Ovary (tissue), 9 donors: ENCODE data around the gene TECPR2. TPM values are rescaled to one million over a fixed set of nuclear protein-coding genes. Genes with fewer than 3 reads are reported as not detected.

ENCODE experiments used
- DNase-seq, 5 donors: peaks; one replicate each; pipeline ENCODE4 v3.0.0-alpha.2; 2019 to 2020
- H3K27ac ChIP-seq, 2 donors: fragments of 200-600 bp; one replicate each; pipeline versions ENCODE4 v1.5.1 to v1.8.0; 2019 to 2022
- H3K27me3 ChIP-seq: fragments of 200-600 bp; one replicate; pipeline ENCODE4 v1.8.0; 2022
- H3K36me3 ChIP-seq: fragments of 200-600 bp; sonication (generic); one replicate; pipeline ENCODE4 v1.5.1; 2019
- H3K4me1 ChIP-seq: one replicate; pipeline ENCODE4 v1.8.1; 2013; ENCODE audit warnings: mild to moderate bottlenecking, moderate library complexity; ENCODE audit not compliant: insufficient read depth
- H3K4me3 ChIP-seq: fragments of 200-600 bp; sonication (generic); one replicate; pipeline ENCODE4 v1.5.1; 2017
- H3K9me3 ChIP-seq, 2 donors: fragments of 200-600 bp in 1 of 2; sonication (generic) in 1 of 2; one replicate each; pipeline versions ENCODE4 v1.5.1 to v1.8.1; 2013 to 2019; ENCODE audit warnings: mild to moderate bottlenecking in 1 of 2, moderate library complexity in 1 of 2
- EP300 ChIP-seq: sonication (generic); formaldehyde crosslinking; IDR thresholded peaks from one replicate; pipeline ENCODE4 v1.6.1; 2017; ENCODE audit warnings: antibody characterized with exemption
- POLR2A ChIP-seq: fragments of 450-650 bp; IDR thresholded peaks from one replicate; pipeline ENCODE4 v1.6.1; 2017; ENCODE audit warnings: antibody characterized with exemption, mild to moderate bottlenecking, moderate library complexity
- WGBS, 3 donors: extraction: QIAGEN DNeasy Blood & Tissue Kit in 1 of 3; methylation state at CpG; one replicate each; pipeline versions ENCODE4 v1.1.5 to v1.1.7; 2013 to 2017; 5-methylcytosine and 5-hydroxymethylcytosine counted together
- intact Hi-C, 4 donors: fragments of 100-400 bp; cut with DNase I; formaldehyde crosslinking; loops; one replicate each; pipeline versions ENCODE4 v1.11.0 to v1.15.1; 2022 to 2023
- polyA plus RNA-seq, 2 donors: library from polyadenylated mRNA; stranded (reverse); fragments of 200-250 nt in 1 of 2; fragments of 350-450 nt in 1 of 2; fragmentation: Illumina TruSeq in 1 of 2; extraction: RNeasy Lipid Tissue Mini Kit (QIAGEN cat#74804) in 1 of 2; gene quantifications; one replicate each; pipeline ENCODE4 v1.2.3, GENCODE V29; 2013 to 2014
- total RNA-seq, 7 donors: library from RNA; depleted of rRNA in 2 of 7; stranded (reverse); fragments of >200 nt in 2 of 7; fragmentation: NEBNext Ultra II Directional in 3 of 7; extraction: Animal tissue kit (Norgen Biotek cat#: 25700) in 3 of 7; gene quantifications; one replicate each; pipeline versions ENCODE4 v1.1.0 to v1.2.4, GENCODE V29; 2016 to 2023
- TF ChIP-seq, protein P1 (sequence below), 3 donors: fragments of 450-650 bp in 2 of 3; fragments of 200-600 bp in 1 of 3; IDR thresholded peaks; one replicate each; pipeline versions ENCODE4 v1.5.1 to v1.8.0; 2016 to 2022; ENCODE audit warnings: antibody characterized with exemption in 3 of 3, mild to moderate bottlenecking in 1 of 3
- donor health status: DM: no; HTN: no; CAD: no; lungs with moderate emphysema.
- donor health status: DM: no; HTN: no; CAD: no.
- donor health status: Bipolar disorder and iron deficiency.
- donor health status: DM: yes; HTN: yes; CAD: no.
- donor health status: DM: no; HTN: no; CAD: no.
- donor health status: DM: yes; HTN: yes; CAD: no.

The TECPR2 gene
- total and polyA plus RNA-seq, 9 donors: 8.6 to 29.3 (median 25.8) TPM

DNA sequence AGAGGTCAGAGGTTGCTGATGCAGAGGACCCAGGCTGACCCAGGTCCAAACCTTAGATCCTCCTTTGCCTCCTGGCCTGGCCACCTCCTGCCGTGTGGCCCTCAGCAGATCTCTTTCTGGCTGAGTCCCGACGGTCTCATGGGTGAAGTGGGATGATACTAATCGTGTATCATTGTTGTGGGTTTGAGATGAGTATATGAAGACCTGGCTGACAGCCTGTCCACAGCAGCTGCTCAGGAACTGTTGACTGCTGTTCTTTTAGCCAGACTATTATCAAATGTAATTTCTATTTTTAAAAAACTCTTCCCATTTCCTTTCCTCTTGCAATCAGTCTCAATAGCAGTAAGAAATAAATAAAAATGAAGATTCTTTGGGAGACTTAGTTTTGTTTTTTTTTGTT, 101.3 kb downstream of the TECPR2 start:
- WGBS, 3 donors: 82 to 98% (median 88%) methylated on average over 4 of the region's 4 CpGs
- no peak overlapping the region for H3K27ac ChIP-seq
- no peak for DNase-seq

DNA sequence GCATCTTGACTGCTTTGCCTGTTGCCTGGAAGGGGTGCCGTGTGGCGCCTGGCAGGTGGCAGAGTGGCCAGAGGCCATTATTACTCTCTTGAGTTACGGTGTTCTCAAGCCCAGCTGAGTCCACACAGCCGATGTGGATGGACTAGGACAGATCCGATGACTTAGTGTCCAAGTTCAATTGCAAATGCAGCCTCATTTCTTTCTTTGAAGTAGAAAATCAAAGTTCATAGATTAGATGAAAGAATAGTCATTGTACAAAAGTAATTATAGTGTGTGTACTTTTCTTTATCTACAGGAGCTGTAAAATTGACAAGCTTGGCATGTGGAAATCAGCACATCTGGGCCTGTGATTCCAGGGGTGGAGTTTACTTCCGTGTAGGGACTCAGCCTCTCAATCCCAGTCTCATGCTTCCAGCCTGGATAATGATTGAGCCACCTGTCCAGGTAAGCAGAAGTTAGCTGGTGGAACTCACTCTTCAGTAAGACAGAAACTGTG, 102.2 kb downstream of the TECPR2 start:
- 90 to 93% (median 90%) methylated on average over 6 of the region's 6 CpGs for WGBS, 3 donors
- H3K27ac ChIP-seq: no peak overlapping the region
- no peaks in the 10 kb centered on the region for H3K4me1 ChIP-seq
- intact Hi-C loops: no loop called here
- no peaks in the 10 kb centered on the region for H3K36me3 ChIP-seq
- H3K27me3 ChIP-seq: no peaks in the 10 kb centered on the region
- H3K4me3 ChIP-seq: no peak overlapping the region
- no peaks in the 10 kb centered on the region for H3K9me3 ChIP-seq
- no peak for DNase-seq
- TF ChIP-seq, protein P1, sequence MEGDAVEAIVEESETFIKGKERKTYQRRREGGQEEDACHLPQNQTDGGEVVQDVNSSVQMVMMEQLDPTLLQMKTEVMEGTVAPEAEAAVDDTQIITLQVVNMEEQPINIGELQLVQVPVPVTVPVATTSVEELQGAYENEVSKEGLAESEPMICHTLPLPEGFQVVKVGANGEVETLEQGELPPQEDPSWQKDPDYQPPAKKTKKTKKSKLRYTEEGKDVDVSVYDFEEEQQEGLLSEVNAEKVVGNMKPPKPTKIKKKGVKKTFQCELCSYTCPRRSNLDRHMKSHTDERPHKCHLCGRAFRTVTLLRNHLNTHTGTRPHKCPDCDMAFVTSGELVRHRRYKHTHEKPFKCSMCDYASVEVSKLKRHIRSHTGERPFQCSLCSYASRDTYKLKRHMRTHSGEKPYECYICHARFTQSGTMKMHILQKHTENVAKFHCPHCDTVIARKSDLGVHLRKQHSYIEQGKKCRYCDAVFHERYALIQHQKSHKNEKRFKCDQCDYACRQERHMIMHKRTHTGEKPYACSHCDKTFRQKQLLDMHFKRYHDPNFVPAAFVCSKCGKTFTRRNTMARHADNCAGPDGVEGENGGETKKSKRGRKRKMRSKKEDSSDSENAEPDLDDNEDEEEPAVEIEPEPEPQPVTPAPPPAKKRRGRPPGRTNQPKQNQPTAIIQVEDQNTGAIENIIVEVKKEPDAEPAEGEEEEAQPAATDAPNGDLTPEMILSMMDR (IDR thresholded peaks at IDR 0.05): no peak
- no peak for TF ChIP-seq POLR2A
- no peak for TF ChIP-seq EP300

More for the DNA sequence above, 101.3 kb downstream of the TECPR2 start:
- no peaks in the 10 kb centered on the region for H3K36me3 ChIP-seq
- no peak for TF ChIP-seq EP300
- TF ChIP-seq, protein P1 (IDR thresholded peaks at IDR 0.05): no peak
- no peak for TF ChIP-seq POLR2A
- intact Hi-C loops: no loop called here
- H3K4me3 ChIP-seq: no peak overlapping the region
- H3K4me1 ChIP-seq: no peaks in the 10 kb centered on the region
- H3K27me3 ChIP-seq: no peaks in the 10 kb centered on the region
- no peaks in the 10 kb centered on the region for H3K9me3 ChIP-seq

- intact Hi-C loops: no loop called here
- no peaks in the 10 kb centered on the region for H3K9me3 ChIP-seq
- WGBS, 3 donors: 97 to 98% (median 97%) methylated on average over 1 of the region's 1 CpG
- H3K36me3 ChIP-seq: no peaks in the 10 kb centered on the region
- H3K27me3 ChIP-seq: no peaks in the 10 kb centered on the region
- TF ChIP-seq EP300: no peak
- no peak for TF ChIP-seq POLR2A
- TF ChIP-seq, protein P1 (IDR thresholded peaks at IDR 0.05): no peak
- peaks cover 5% of the 10 kb centered on the region for H3K4me1 ChIP-seq
- H3K27ac ChIP-seq: no peak overlapping the region
- DNase-seq: no peak
- no peak overlapping the region for H3K4me3 ChIP-seq
These were observed 106.5 kb downstream of the TECPR2 start for GRCh38 chr14:102469261-102469660.

- intact Hi-C loops: no loop called here
- TF ChIP-seq POLR2A (no peak), EP300 (no peak)
- TF ChIP-seq, protein P1 (IDR thresholded peaks at IDR 0.05): no peak
- no peaks in the 10 kb centered on the region for H3K27me3 ChIP-seq
- no peak overlapping the region for H3K27ac ChIP-seq
- no peaks in the 10 kb centered on the region for H3K36me3 ChIP-seq
- 77 to 91% (median 88%) methylated on average over 8 of the region's 8 CpGs for WGBS, 3 donors
- no peak for DNase-seq
- no peak overlapping the region for H3K4me3 ChIP-seq
- H3K9me3 ChIP-seq: no peaks in the 10 kb centered on the region
- peaks cover 11% of the 10 kb centered on the region for H3K4me1 ChIP-seq
These were observed 109.4 kb downstream of the TECPR2 start for GRCh38 chr14:102471921-102472790.
